ENCODE measurements around the gene EP400.

GRCh38 chr12:132077322-132078100 is 127.8 kb downstream of the EP400 start:
- TF ChIP-seq GATA2 (IDR thresholded peaks at IDR 0.05; ENCODE audit: low read depth, low read length) = no peak
- no peak for TF ChIP-seq GATA3 (IDR thresholded peaks at IDR 0.05; ENCODE audit: low read depth, low read length)

Measured in SH-SY5Y (cell line).